HepG2 (cell line): ENCODE data around the gene DDX19B. TPM values are rescaled to one million over a fixed set of nuclear protein-coding genes. Genes with fewer than 3 reads are reported as not detected.

Source experiments
- FLYWCH1 ChIP-seq: sonication (generic); formaldehyde crosslinking; IDR thresholded peaks from 2 replicates; pipeline ENCODE4 v1.8.1; 2023; ENCODE audit warnings: mild to moderate bottlenecking, missing genetic modification reagents
- GATA4 ChIP-seq: sonication (generic); IDR thresholded peaks from 2 replicates; pipeline ENCODE4 v1.6.1; 2016; ENCODE audit warnings: antibody characterized with exemption, low read depth, borderline replicate concordance
- MXD4 ChIP-seq: IDR thresholded peaks from 2 replicates; pipeline ENCODE4 v1.6.1; 2016; ENCODE audit warnings: mild to moderate bottlenecking, missing biosample characterization, missing genetic modification reagents
- NR2C2 ChIP-seq: sonication (generic); formaldehyde crosslinking; IDR thresholded peaks from 2 replicates; pipeline ENCODE4 v1.4.0; 2020; ENCODE audit warnings: missing genetic modification reagents, mild to moderate bottlenecking, moderate library complexity, borderline replicate concordance
- NR2F1 ChIP-seq, 2 experiments: fragments of 450-650 bp in 1 of 2; formaldehyde crosslinking in 1 of 2; IDR thresholded peaks; 2 replicates each; pipeline versions ENCODE4 v1.5.0 to v1.6.1; 2016 to 2020; ENCODE audit warnings: mild to moderate bottlenecking in 1 of 2, missing compliant biosample characterization in 1 of 2, missing genetic modification reagents in 1 of 2, moderate library complexity in 1 of 2
- NR2F6 ChIP-seq, 2 experiments: IDR thresholded peaks; 2 replicates each; pipeline ENCODE4 v1.6.1; 2016; ENCODE audit warnings: antibody characterized with exemption in 1 of 2, mild to moderate bottlenecking in 1 of 2
- POLR2AphosphoS5 ChIP-seq: IDR thresholded peaks from 2 replicates; pipeline ENCODE4 v1.6.1; 2012; ENCODE audit warnings: low read depth, low read length
- SP2 ChIP-seq: sonication (generic); formaldehyde crosslinking; IDR thresholded peaks from 2 replicates; pipeline ENCODE4 v1.5.1; 2020; ENCODE audit warnings: mild to moderate bottlenecking, missing genetic modification reagents
- ZFP90 ChIP-seq: sonication (generic); formaldehyde crosslinking; IDR thresholded peaks from 2 replicates; pipeline ENCODE4 v1.8.0; 2022; ENCODE audit warnings: missing genetic modification reagents, mild to moderate bottlenecking, inconsistent platforms, borderline replicate concordance
- ZNF550 ChIP-seq: sonication (generic); formaldehyde crosslinking; IDR thresholded peaks from 2 replicates; pipeline ENCODE4 v1.4.0; 2020; ENCODE audit warnings: mild to moderate bottlenecking, missing genetic modification reagents, borderline replicate concordance
- ZNF670 ChIP-seq: sonication (generic); formaldehyde crosslinking; IDR thresholded peaks from 2 replicates; pipeline ENCODE4 v1.8.0; 2022; ENCODE audit warnings: mild to moderate bottlenecking, missing genetic modification reagents, borderline replicate concordance
- ZNF724P ChIP-seq: sonication (generic); formaldehyde crosslinking; IDR thresholded peaks from 2 replicates; pipeline ENCODE4 v1.8.0; 2022; ENCODE audit warnings: missing genetic modification reagents, borderline replicate concordance
- polyA plus RNA-seq, 8 experiments: library from polyadenylated mRNA; depleted of rRNA in 3 of 8; stranded (reverse) in 7 of 8; unstranded in 1 of 8; fragments of >200 nt; fragmentation: Illumina TruSeq in 4 of 8; extraction: Trizol in 4 of 8; gene quantifications; 2 replicates each; pipeline versions ENCODE4 v1.2.1 to v1.2.3, GENCODE V29; 2011 to 2016; ENCODE audit warnings: low read depth in 4 of 8, missing spikeins in 1 of 8, mixed read lengths in 1 of 8; ENCODE audit not compliant: insufficient read depth in 1 of 8
- total RNA-seq, 5 experiments: library from RNA; depleted of rRNA; stranded (reverse); fragments of >200 nt; fragmentation: Illumina TruSeq; extraction: Trizol; gene quantifications; 2 replicates each; pipeline ENCODE4 v1.2.3, GENCODE V29; 2016; ENCODE audit warnings: low read depth in 1 of 5
- TF ChIP-seq, protein P1 (sequence below), 2 experiments: fragments of 450-650 bp in 1 of 2; sonication (generic) in 1 of 2; formaldehyde crosslinking in 1 of 2; IDR thresholded peaks; 2 replicates each; pipeline versions ENCODE4 v1.6.1 to v1.8.0; 2016 to 2022; ENCODE audit warnings: antibody characterized with exemption in 1 of 2, mild to moderate bottlenecking in 1 of 2, missing genetic modification reagents in 1 of 2
- TF ChIP-seq, protein P2 (sequence below): sonication (generic); formaldehyde crosslinking; IDR thresholded peaks from 2 replicates; pipeline ENCODE4 v1.4.0; 2020; ENCODE audit warnings: mild to moderate bottlenecking, missing genetic modification reagents, borderline replicate concordance

Gene DDX19B
- total and polyA plus RNA-seq, 2 of the 13 experiments (the other 11 are each of a cell fraction or from before 2014, with no cell fraction given) = 36.2 to 40.0 TPM

DNA sequence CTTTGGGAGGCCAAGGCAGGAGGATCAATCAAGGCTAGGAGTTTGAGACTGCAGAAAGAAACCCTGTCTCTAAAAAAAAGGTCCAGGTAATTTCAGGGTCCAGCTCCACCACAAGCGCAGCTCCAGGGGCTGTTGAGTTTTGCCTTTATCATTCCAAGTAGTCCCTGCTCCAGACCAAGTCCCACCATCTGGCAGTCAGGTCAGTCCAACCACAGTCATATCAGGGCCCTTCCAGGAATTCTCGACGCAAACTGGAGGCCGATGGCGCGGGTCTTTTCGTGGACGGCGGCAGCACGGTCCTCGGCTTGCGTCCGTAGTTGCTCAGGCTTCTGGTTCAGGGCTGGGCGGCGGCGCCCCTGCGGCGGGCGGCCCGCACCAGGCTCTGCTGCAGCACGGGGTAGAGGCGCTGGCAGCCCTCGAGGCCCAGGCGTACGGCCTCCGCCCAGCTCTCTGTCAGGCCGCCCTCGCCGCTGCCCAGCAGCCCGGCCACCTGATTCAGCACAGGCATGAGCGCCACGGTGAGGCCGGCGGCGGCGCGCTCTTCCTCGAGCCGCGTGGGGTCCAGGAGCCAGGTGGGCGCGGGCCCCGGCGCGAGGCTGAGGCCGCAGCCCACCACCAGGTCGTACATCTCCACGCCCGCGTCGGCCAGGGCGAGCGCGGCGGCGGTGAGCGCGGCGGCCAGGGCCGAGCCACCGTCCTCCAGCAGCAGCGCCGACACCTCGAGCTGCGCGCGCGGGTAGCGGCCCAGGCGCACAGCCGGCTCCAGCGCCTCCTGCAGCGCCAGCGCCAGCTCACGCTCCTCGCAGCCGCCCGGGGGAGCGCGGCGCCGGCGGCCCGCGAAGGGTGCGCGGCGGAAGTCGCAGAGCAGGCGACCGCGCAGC is 48.0 kb upstream of the DDX19B start (continued):
- TF ChIP-seq, protein P1, sequence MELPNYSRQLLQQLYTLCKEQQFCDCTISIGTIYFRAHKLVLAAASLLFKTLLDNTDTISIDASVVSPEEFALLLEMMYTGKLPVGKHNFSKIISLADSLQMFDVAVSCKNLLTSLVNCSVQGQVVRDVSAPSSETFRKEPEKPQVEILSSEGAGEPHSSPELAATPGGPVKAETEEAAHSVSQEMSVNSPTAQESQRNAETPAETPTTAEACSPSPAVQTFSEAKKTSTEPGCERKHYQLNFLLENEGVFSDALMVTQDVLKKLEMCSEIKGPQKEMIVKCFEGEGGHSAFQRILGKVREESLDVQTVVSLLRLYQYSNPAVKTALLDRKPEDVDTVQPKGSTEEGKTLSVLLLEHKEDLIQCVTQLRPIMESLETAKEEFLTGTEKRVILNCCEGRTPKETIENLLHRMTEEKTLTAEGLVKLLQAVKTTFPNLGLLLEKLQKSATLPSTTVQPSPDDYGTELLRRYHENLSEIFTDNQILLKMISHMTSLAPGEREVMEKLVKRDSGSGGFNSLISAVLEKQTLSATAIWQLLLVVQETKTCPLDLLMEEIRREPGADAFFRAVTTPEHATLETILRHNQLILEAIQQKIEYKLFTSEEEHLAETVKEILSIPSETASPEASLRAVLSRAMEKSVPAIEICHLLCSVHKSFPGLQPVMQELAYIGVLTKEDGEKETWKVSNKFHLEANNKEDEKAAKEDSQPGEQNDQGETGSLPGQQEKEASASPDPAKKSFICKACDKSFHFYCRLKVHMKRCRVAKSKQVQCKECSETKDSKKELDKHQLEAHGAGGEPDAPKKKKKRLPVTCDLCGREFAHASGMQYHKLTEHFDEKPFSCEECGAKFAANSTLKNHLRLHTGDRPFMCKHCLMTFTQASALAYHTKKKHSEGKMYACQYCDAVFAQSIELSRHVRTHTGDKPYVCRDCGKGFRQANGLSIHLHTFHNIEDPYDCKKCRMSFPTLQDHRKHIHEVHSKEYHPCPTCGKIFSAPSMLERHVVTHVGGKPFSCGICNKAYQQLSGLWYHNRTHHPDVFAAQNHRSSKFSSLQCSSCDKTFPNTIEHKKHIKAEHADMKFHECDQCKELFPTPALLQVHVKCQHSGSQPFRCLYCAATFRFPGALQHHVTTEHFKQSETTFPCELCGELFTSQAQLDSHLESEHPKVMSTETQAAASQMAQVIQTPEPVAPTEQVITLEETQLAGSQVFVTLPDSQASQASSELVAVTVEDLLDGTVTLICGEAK (IDR thresholded peaks at IDR 0.05) = no peak
- TF ChIP-seq, protein P1 (CRISPR knock-in tag; IDR thresholded peaks at IDR 0.05) = peak; percentile 86; the same call in 1 of the 2 replicates
- no peak for TF ChIP-seq NR2C2 (CRISPR knock-in tag)
- TF ChIP-seq ZNF550 (CRISPR knock-in tag) = no peak; the same call in 1 of the 2 replicates
- no peak; the same call in 1 of the 2 replicates for TF ChIP-seq POLR2AphosphoS5
- TF ChIP-seq NR2F1 (CRISPR knock-in tag; IDR thresholded peaks at IDR 0.05) = no peak
- no peak for TF ChIP-seq ZNF724P (CRISPR knock-in tag)
- peak; percentile 50; the same call in 1 of the 2 replicates for TF ChIP-seq ZFP90 (CRISPR knock-in tag)
- no peak for TF ChIP-seq GATA4
- no peak; the same call in none of the 2 replicates for TF ChIP-seq MXD4
- TF ChIP-seq SP2 (CRISPR knock-in tag) = 0 out of 2 replicates have a peak, but pooled peaks have one; percentile 3
- TF ChIP-seq ZNF670 (CRISPR knock-in tag) = no peak
- TF ChIP-seq FLYWCH1 (CRISPR knock-in tag) = peak; percentile 84; the same call in 1 of the 2 replicates
- no peak for TF ChIP-seq NR2F6 (IDR thresholded peaks at IDR 0.05)
- no peak for TF ChIP-seq NR2F6 (CRISPR knock-in tag; IDR thresholded peaks at IDR 0.05)
- TF ChIP-seq, protein P2, sequence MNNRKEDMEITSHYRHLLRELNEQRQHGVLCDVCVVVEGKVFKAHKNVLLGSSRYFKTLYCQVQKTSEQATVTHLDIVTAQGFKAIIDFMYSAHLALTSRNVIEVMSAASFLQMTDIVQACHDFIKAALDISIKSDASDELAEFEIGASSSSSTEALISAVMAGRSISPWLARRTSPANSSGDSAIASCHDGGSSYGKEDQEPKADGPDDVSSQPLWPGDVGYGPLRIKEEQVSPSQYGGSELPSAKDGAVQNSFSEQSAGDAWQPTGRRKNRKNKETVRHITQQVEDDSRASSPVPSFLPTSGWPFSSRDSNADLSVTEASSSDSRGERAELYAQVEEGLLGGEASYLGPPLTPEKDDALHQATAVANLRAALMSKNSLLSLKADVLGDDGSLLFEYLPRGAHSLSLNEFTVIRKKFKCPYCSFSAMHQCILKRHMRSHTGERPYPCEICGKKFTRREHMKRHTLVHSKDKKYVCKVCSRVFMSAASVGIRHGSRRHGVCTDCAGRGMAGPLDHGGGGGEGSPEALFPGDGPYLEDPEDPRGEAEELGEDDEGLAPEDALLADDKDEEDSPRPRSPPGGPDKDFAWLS (CRISPR knock-in tag) = 0 out of 2 replicates have a peak, but pooled peaks have one; percentile 1
